HepG2 (cell line): ENCODE data around the gene ARHGEF39. TPM values are rescaled to one million over a fixed set of nuclear protein-coding genes. Genes with fewer than 3 reads are reported as not detected.

Source experiments
- BRCA1 ChIP-seq: sonication (generic); formaldehyde crosslinking; IDR thresholded peaks from 2 replicates; pipeline ENCODE4 v1.4.0; 2020; ENCODE audit warnings: missing genetic modification reagents
- CEBPZ ChIP-seq: IDR thresholded peaks from 2 replicates; pipeline ENCODE4 v1.6.1; 2012; ENCODE audit warnings: low read length, improper control_type of control experiment
- EEA1 ChIP-seq: sonication (generic); formaldehyde crosslinking; IDR thresholded peaks from 2 replicates; pipeline ENCODE4 v1.5.1; 2020; ENCODE audit warnings: mild to moderate bottlenecking, missing genetic modification reagents, borderline replicate concordance
- EHMT2 ChIP-seq: fragments of 200-600 bp; sonication (generic); IDR thresholded peaks from 2 replicates; pipeline ENCODE4 v1.7.0; 2017; ENCODE audit warnings: antibody characterized with exemption, low read depth, low read length, borderline replicate concordance
- HOXA9 ChIP-seq: sonication (generic); formaldehyde crosslinking; IDR thresholded peaks from 2 replicates; pipeline ENCODE4 v1.8.1; 2022; ENCODE audit warnings: missing genetic modification reagents, mild to moderate bottlenecking, moderate library complexity, borderline replicate concordance
- ISL2 ChIP-seq: sonication (generic); formaldehyde crosslinking; IDR thresholded peaks from 2 replicates; pipeline ENCODE4 v1.5.0; 2020; ENCODE audit warnings: missing genetic modification reagents
- KLF9 ChIP-seq: IDR thresholded peaks from 2 replicates; pipeline ENCODE4 v1.6.1; 2016; ENCODE audit warnings: low read depth
- NFIB ChIP-seq: sonication (generic); formaldehyde crosslinking; IDR thresholded peaks from 2 replicates; pipeline ENCODE4 v1.9.0; 2021; ENCODE audit warnings: missing genetic modification reagents, mild to moderate bottlenecking, borderline replicate concordance
- NFKBIZ ChIP-seq: IDR thresholded peaks from 2 replicates; pipeline ENCODE4 v1.6.1; 2018; ENCODE audit warnings: missing genetic modification reagents, missing compliant biosample characterization
- NR1H2 ChIP-seq: sonication (generic); formaldehyde crosslinking; IDR thresholded peaks from 2 replicates; pipeline ENCODE4 v1.8.1; 2022; ENCODE audit warnings: low read depth, missing genetic modification reagents, borderline replicate concordance
- SRY ChIP-seq: sonication (generic); formaldehyde crosslinking; IDR thresholded peaks from 2 replicates; pipeline ENCODE4 v1.8.0; 2022; ENCODE audit warnings: mild to moderate bottlenecking, missing genetic modification reagents
- YY1 ChIP-seq: IDR thresholded peaks from 2 replicates; pipeline ENCODE4 v1.6.1; 2011; ENCODE audit warnings: low read length, low read depth, moderate library complexity, mild to moderate bottlenecking; ENCODE audit not compliant: insufficient read depth, insufficient replicate concordance
- ZFP36 ChIP-seq: fragments of 150-350 bp; IDR thresholded peaks from 2 replicates; pipeline ENCODE4 v1.6.1; 2018; ENCODE audit warnings: borderline replicate concordance, low read length, low read depth; ENCODE audit not compliant: partially characterized antibody
- ZNF296 ChIP-seq: sonication (generic); formaldehyde crosslinking; conservative IDR thresholded peaks from 2 replicates; pipeline ENCODE4 v1.5.0; 2020; ENCODE audit warnings: mild to moderate bottlenecking, missing genetic modification reagents
- ZNF343 ChIP-seq: sonication (generic); formaldehyde crosslinking; IDR thresholded peaks from 2 replicates; pipeline ENCODE4 v1.4.0; 2020; ENCODE audit warnings: mild to moderate bottlenecking, missing genetic modification reagents
- ZNF432 ChIP-seq: sonication (generic); formaldehyde crosslinking; IDR thresholded peaks from 2 replicates; pipeline ENCODE4 v1.5.0; 2020; ENCODE audit warnings: missing genetic modification reagents, mild to moderate bottlenecking, borderline replicate concordance
- ZNF451 ChIP-seq: sonication (generic); formaldehyde crosslinking; IDR thresholded peaks from 2 replicates; pipeline ENCODE4 v1.5.0; 2020; ENCODE audit warnings: mild to moderate bottlenecking, missing genetic modification reagents
- ZNF552 ChIP-seq: sonication (generic); formaldehyde crosslinking; IDR thresholded peaks from 2 replicates; pipeline ENCODE4 v1.9.0; 2022; ENCODE audit warnings: missing genetic modification reagents, mild to moderate bottlenecking, borderline replicate concordance
- ZNF609 ChIP-seq: sonication (generic); formaldehyde crosslinking; IDR thresholded peaks from 2 replicates; pipeline ENCODE4 v1.4.0; 2020; ENCODE audit warnings: mild to moderate bottlenecking, missing genetic modification reagents, borderline replicate concordance
- ZNF616 ChIP-seq: sonication (generic); formaldehyde crosslinking; IDR thresholded peaks from 2 replicates; pipeline ENCODE4 v1.5.0; 2020; ENCODE audit warnings: low read depth, mild to moderate bottlenecking, missing genetic modification reagents
- ZNF660 ChIP-seq: sonication (generic); formaldehyde crosslinking; IDR thresholded peaks from 2 replicates; pipeline ENCODE4 v1.5.1; 2020; ENCODE audit warnings: mild to moderate bottlenecking, low read depth, missing genetic modification reagents, borderline replicate concordance
- polyA plus RNA-seq, 8 experiments: library from polyadenylated mRNA; depleted of rRNA in 3 of 8; stranded (reverse) in 7 of 8; unstranded in 1 of 8; fragments of >200 nt; fragmentation: Illumina TruSeq in 4 of 8; extraction: Trizol in 4 of 8; gene quantifications; 2 replicates each; pipeline versions ENCODE4 v1.2.1 to v1.2.3, GENCODE V29; 2011 to 2016; ENCODE audit warnings: low read depth in 4 of 8, missing spikeins in 1 of 8, mixed read lengths in 1 of 8; ENCODE audit not compliant: insufficient read depth in 1 of 8
- total RNA-seq, 5 experiments: library from RNA; depleted of rRNA; stranded (reverse); fragments of >200 nt; fragmentation: Illumina TruSeq; extraction: Trizol; gene quantifications; 2 replicates each; pipeline ENCODE4 v1.2.3, GENCODE V29; 2016; ENCODE audit warnings: low read depth in 1 of 5

The ARHGEF39 gene
- total and polyA plus RNA-seq, 2 of the 13 experiments (the other 11 are each of a cell fraction or from before 2014, with no cell fraction given): 11.2 to 12.3 TPM

- TF ChIP-seq ISL2: 0 out of 2 replicates have a peak, but pooled peaks have one; percentile 26
- TF ChIP-seq ZNF451 (CRISPR knock-in tag): no peak
- TF ChIP-seq NFIB (CRISPR knock-in tag): no peak
- no peak for TF ChIP-seq ZNF343 (CRISPR knock-in tag)
- peak; percentile 59; the same call in 1 of the 2 replicates for TF ChIP-seq ZNF609
- no peak for TF ChIP-seq ZNF616 (CRISPR knock-in tag)
- TF ChIP-seq HOXA9 (CRISPR knock-in tag): 0 out of 2 replicates have a peak, but pooled peaks have one; percentile 34
- no peak for TF ChIP-seq ZNF552
- no peak for TF ChIP-seq BRCA1 (CRISPR knock-in tag)
- TF ChIP-seq ZNF432 (CRISPR knock-in tag): no peak
- no peak for TF ChIP-seq SRY
- no peak for TF ChIP-seq CEBPZ
- no peak for TF ChIP-seq EHMT2
- no peak for TF ChIP-seq ZNF296 (CRISPR knock-in tag)
- no peak for TF ChIP-seq KLF9 (CRISPR knock-in tag)
- TF ChIP-seq ZFP36: no peak
- no peak for TF ChIP-seq NR1H2
- no peak for TF ChIP-seq YY1
- TF ChIP-seq EEA1 (CRISPR knock-in tag): no peak
- no peak for TF ChIP-seq NFKBIZ (CRISPR knock-in tag)
- TF ChIP-seq ZNF660 (CRISPR knock-in tag): no peak
Observed at GRCh38 chr9:35669331-35670145, 4.5 kb upstream of the ARHGEF39 start (continued).
